Measurements from ENCODE around the gene DENND2D.

DENND2D gene

GRCh38 chr1:111145542-111145941 lies 54.9 kb downstream of the DENND2D start:
- no peak overlapping the region for H3K9ac ChIP-seq (ENCODE audit: low read length)
- no peak overlapping the region for H2AFZ ChIP-seq (ENCODE audit: low read depth, low read length, severe bottlenecking)
- H3K27ac ChIP-seq (ENCODE audit: low read depth, low read length), result no peak overlapping the region; the same call in 1 of the 2 replicates
- H3K79me2 ChIP-seq (ENCODE audit: insufficient read depth, low read length), result peaks cover 100% of the 10 kb centered on the region
- H3K36me3 ChIP-seq (ENCODE audit: low read length), result peaks cover 35% of the 10 kb centered on the region
- TF ChIP-seq CTCF (IDR thresholded peaks at IDR 0.05; ENCODE audit: insufficient read depth, low read length, poor library complexity, severe bottlenecking), result no peak
- TF ChIP-seq EZH2phosphoT487 (conservative IDR thresholded peaks at IDR 0.05; ENCODE audit: low read length), result no peak
- no peaks in the 10 kb centered on the region for H3K9me3 ChIP-seq (ENCODE audit: insufficient read depth, low read length)
- H3K4me3 ChIP-seq (ENCODE audit: insufficient read depth, low read length, poor library complexity, severe bottlenecking), result no peak overlapping the region
- no peaks in the 10 kb centered on the region for H3K9me2 ChIP-seq (replicated peaks; ENCODE audit: insufficient read depth, low read length)
- peak overlapping the region; percentile 22 for H3K4me2 ChIP-seq (ENCODE audit: low read depth, low read length, poor library complexity, severe bottlenecking)
- no peaks in the 10 kb centered on the region; the same call in 1 of the 2 replicates for H3F3A ChIP-seq (ENCODE audit: insufficient read depth)
- no peaks in the 10 kb centered on the region; the same call in 1 of the 2 replicates for H4K20me1 ChIP-seq (ENCODE audit: low read depth, low read length)
- H3K27me3 ChIP-seq (ENCODE audit: low read length), result no peaks in the 10 kb centered on the region

GRCh38 chr1:111142356-111142975 lies 58.0 kb downstream of the DENND2D start:
- H3K79me2 ChIP-seq (ENCODE audit: insufficient read depth, low read length), result peaks cover 100% of the 10 kb centered on the region
- H3K27me3 ChIP-seq (ENCODE audit: low read length), result no peaks in the 10 kb centered on the region
- no peaks in the 10 kb centered on the region for H3K9me2 ChIP-seq (replicated peaks; ENCODE audit: insufficient read depth, low read length)
- H3K9me3 ChIP-seq (ENCODE audit: insufficient read depth, low read length), result no peaks in the 10 kb centered on the region
- peak overlapping the region; percentile 96 for H3K9ac ChIP-seq (ENCODE audit: low read length)
- peak overlapping the region; percentile 88; the same call in 1 of the 2 replicates for H3K27ac ChIP-seq (ENCODE audit: low read depth, low read length)
- H3K4me2 ChIP-seq (ENCODE audit: low read depth, low read length, poor library complexity, severe bottlenecking), result peak overlapping the region; percentile 99
- peak overlapping the region; percentile 91 for H3K4me3 ChIP-seq (ENCODE audit: insufficient read depth, low read length, poor library complexity, severe bottlenecking)
- no peak for TF ChIP-seq EZH2phosphoT487 (conservative IDR thresholded peaks at IDR 0.05; ENCODE audit: low read length)
- no peak for TF ChIP-seq CTCF (IDR thresholded peaks at IDR 0.05; ENCODE audit: insufficient read depth, low read length, poor library complexity, severe bottlenecking)
- no peak overlapping the region for H2AFZ ChIP-seq (ENCODE audit: low read depth, low read length, severe bottlenecking)
- H3F3A ChIP-seq (ENCODE audit: insufficient read depth), result peaks cover 3% of the 10 kb centered on the region; the same call in 1 of the 2 replicates
- H4K20me1 ChIP-seq (ENCODE audit: low read depth, low read length), result no peaks in the 10 kb centered on the region
- H3K36me3 ChIP-seq (ENCODE audit: low read length), result peaks cover 12% of the 10 kb centered on the region

GRCh38 chr1:111141245-111142220 lies 58.9 kb downstream of the DENND2D start:
- H3K9me2 ChIP-seq (replicated peaks; ENCODE audit: insufficient read depth, low read length), result no peaks in the 10 kb centered on the region
- H3K36me3 ChIP-seq (ENCODE audit: low read length), result peaks cover 13% of the 10 kb centered on the region
- TF ChIP-seq EZH2phosphoT487 (conservative IDR thresholded peaks at IDR 0.05; ENCODE audit: low read length), result no peak
- no peak for TF ChIP-seq CTCF (IDR thresholded peaks at IDR 0.05; ENCODE audit: insufficient read depth, low read length, poor library complexity, severe bottlenecking)
- H3K4me3 ChIP-seq (ENCODE audit: insufficient read depth, low read length, poor library complexity, severe bottlenecking), result peak overlapping the region; percentile 91
- peak overlapping the region; percentile 88 for H3K27ac ChIP-seq (ENCODE audit: low read depth, low read length)
- H3K9ac ChIP-seq (ENCODE audit: low read length), result peak overlapping the region; percentile 96
- H4K20me1 ChIP-seq (ENCODE audit: low read depth, low read length), result no peaks in the 10 kb centered on the region
- H3K9me3 ChIP-seq (ENCODE audit: insufficient read depth, low read length), result no peaks in the 10 kb centered on the region
- no peak overlapping the region for H2AFZ ChIP-seq (ENCODE audit: low read depth, low read length, severe bottlenecking)
- H3F3A ChIP-seq (ENCODE audit: insufficient read depth), result peaks cover 3% of the 10 kb centered on the region; the same call in 1 of the 2 replicates
- peaks cover 95% of the 10 kb centered on the region for H3K79me2 ChIP-seq (ENCODE audit: insufficient read depth, low read length)
- peak overlapping the region; percentile 99 for H3K4me2 ChIP-seq (ENCODE audit: low read depth, low read length, poor library complexity, severe bottlenecking)
- no peaks in the 10 kb centered on the region for H3K27me3 ChIP-seq (ENCODE audit: low read length)
